Urinary bladder (tissue), 4 donors: ENCODE measurements around the gene SIGLECL1. TPM values are rescaled to one million over a fixed set of nuclear protein-coding genes. Genes with fewer than 3 reads are reported as not detected.

Experiments
- DNase-seq: peaks from one replicate; pipeline ENCODE4 v3.0.0-alpha.2; 2015; ENCODE audit errors: extremely low spot score
- H3K27ac ChIP-seq: one replicate; pipeline ENCODE4 v1.5.1; 2013; ENCODE audit warnings: low read depth, mild to moderate bottlenecking, moderate library complexity
- H3K36me3 ChIP-seq: one replicate; pipeline ENCODE4 v1.6.1; 2013; ENCODE audit warnings: mild to moderate bottlenecking, moderate library complexity; ENCODE audit not compliant: insufficient read depth
- H3K4me1 ChIP-seq: one replicate; pipeline ENCODE4 v1.6.1; 2013; ENCODE audit warnings: mild to moderate bottlenecking, moderate library complexity; ENCODE audit not compliant: insufficient read depth
- H3K4me3 ChIP-seq: one replicate; pipeline ENCODE4 v1.5.1; 2013; ENCODE audit warnings: low read depth, low read length
- WGBS: extraction: QIAGEN DNeasy Blood & Tissue Kit; methylation state at CpG from one replicate; pipeline ENCODE4 v1.1.7; 2013; 5-methylcytosine and 5-hydroxymethylcytosine counted together
- polyA plus RNA-seq: library from polyadenylated mRNA; stranded (reverse); fragments of 200-250 nt; gene quantifications from one replicate; pipeline ENCODE4 v1.2.3, GENCODE V29; 2013
- total RNA-seq: library from RNA; depleted of rRNA; stranded (reverse); fragments of >200 nt; gene quantifications from one replicate; pipeline ENCODE4 v1.2.3, GENCODE V29; 2014
- donor health status: healthy with polysubstance abuse.
- donor health status: healthy.

Gene SIGLECL1
- total and polyA plus RNA-seq, 2 donors, result not detected

- WGBS, result 57% methylated on average over 2 of the region's 2 CpGs
- no peak for DNase-seq
Measured at GRCh38 chr19:51227326-51227725, 23.6 kb upstream of the SIGLECL1 start.

DNA sequence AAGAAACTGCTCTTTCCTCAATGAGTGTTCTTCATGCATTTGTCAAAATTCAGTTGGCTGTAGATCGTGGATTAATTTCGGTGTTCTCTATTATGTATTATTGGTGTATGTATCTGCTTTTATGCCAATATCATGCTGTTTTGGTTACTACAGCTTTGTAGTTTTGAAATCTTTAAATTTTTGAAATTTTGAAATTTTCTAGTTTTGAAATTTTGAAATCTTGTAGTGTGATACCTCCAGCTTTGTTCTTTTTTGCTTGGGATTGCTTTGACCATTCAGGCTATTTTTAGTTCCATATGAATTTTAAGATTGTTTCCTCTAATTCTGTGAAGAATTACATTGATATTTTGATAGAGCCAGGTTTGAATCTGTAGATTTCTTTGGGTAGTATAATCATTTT is 22.9 kb upstream of the SIGLECL1 start:
- DNase-seq, result no peak
- 91% methylated on average over 2 of the region's 2 CpGs for WGBS
- Histone ChIP-seq H3K4me3 (no peak overlapping the region), H3K27ac (no peak overlapping the region), H3K36me3 (no peaks in the 10 kb centered on the region), H3K4me1 (no peaks in the 10 kb centered on the region)

More at GRCh38 chr19:51227326-51227725, 23.6 kb upstream of the SIGLECL1 start:
- H3K36me3 ChIP-seq, result no peaks in the 10 kb centered on the region
- H3K4me1 ChIP-seq, result no peaks in the 10 kb centered on the region
- no peak overlapping the region for H3K4me3 ChIP-seq
- no peak overlapping the region for H3K27ac ChIP-seq

- H3K4me1 ChIP-seq, result no peaks in the 10 kb centered on the region
- DNase-seq, result no peak
- H3K27ac ChIP-seq, result no peak overlapping the region
- WGBS, result 92% methylated on average over 7 of the region's 7 CpGs
- no peaks in the 10 kb centered on the region for H3K36me3 ChIP-seq
- H3K4me3 ChIP-seq, result no peak overlapping the region
Measured at GRCh38 chr19:51240866-51241265, 10.0 kb upstream of the SIGLECL1 start.

- WGBS, result 73% methylated on average over 8 of the region's 8 CpGs
- no peaks in the 10 kb centered on the region for H3K4me1 ChIP-seq
- no peak overlapping the region for H3K4me3 ChIP-seq
- no peak overlapping the region for H3K27ac ChIP-seq
- no peaks in the 10 kb centered on the region for H3K36me3 ChIP-seq
- no peak for DNase-seq
Measured at GRCh38 chr19:51242881-51243630, 7.8 kb upstream of the SIGLECL1 start.

DNA sequence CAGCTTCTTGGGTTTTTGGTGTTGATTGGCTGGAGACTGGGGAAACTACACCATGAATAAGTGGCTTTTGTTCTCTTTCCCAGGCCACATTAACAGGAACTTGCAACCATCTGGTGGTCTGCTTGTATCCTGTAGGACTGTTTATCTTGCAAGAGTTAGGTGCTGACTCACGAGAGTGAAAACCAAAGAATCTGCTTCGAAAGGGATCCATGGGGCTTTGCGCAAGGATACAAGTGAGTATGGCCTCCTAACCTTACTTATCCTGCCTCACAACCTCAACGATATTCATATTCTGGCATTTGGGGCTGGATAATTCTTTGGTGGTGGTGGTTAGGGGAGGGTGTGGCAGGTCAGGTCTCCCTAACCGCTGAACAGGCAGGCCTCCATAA is 4.7 kb upstream of the SIGLECL1 start:
- WGBS, result 62% methylated on average over 5 of the region's 5 CpGs
- no peaks in the 10 kb centered on the region for H3K36me3 ChIP-seq
- H3K4me1 ChIP-seq, result no peaks in the 10 kb centered on the region
- DNase-seq, result no peak
- no peak overlapping the region for H3K27ac ChIP-seq
- no peak overlapping the region for H3K4me3 ChIP-seq

DNA sequence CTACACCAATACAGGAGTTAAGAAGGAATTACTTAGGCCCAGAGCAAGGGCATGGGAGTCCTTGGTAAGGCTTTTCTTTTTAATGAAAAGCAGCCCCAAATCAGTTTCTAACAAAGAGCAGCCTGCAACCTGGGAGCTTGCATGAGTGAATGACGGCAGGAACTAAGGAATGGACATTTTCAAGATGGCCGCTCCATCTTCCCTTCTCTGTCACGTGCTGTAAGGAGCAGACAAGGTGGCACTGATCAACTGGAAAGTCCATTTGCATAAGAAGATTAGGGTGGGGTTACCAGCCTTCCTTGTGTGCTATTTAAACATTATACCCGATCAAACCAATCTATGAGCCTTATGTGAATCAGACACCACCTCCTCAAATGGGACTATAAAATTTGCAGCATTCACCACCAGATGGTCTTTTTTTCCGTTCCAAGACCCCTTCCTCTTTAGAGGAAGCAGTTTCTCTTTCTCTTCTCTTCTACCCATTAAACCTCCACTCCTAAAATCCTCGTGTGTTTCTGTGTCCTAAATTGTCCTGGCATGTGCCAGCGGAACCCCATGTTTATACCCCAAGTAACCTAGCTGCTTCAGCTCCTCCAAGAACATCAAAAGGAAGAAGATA is 2.8 kb upstream of the SIGLECL1 start:
- H3K36me3 ChIP-seq, result no peaks in the 10 kb centered on the region

DNA sequence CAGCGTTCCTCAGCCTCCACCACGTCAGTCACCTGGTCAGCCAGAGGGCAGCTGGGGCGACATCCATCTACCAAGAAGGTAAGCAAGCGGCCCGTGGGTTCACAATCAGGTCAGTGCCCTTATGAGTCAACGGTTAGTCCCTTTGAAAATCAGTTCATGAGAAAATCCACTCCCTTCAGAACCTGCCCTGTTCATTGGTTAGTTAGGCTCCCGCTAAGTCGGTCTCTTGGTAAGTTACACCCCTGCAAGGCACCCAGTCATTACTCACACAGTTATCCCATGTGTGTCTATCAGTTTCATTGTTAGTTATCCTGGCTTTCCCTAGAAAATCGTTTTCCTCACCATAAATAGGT is 564 bp downstream of the SIGLECL1 start:
- no peak for DNase-seq
- 86% methylated on average over 9 of the region's 9 CpGs for WGBS
- H3K4me1 ChIP-seq, result no peaks in the 10 kb centered on the region
- H3K4me3 ChIP-seq, result no peak overlapping the region
- no peaks in the 10 kb centered on the region for H3K36me3 ChIP-seq
- H3K27ac ChIP-seq, result no peak overlapping the region

More for the DNA sequence above, 2.8 kb upstream of the SIGLECL1 start:
- 78% methylated on average over 7 of the region's 7 CpGs for WGBS
- Histone ChIP-seq H3K4me3 (no peak overlapping the region), H3K4me1 (no peaks in the 10 kb centered on the region), H3K27ac (no peak overlapping the region)
- DNase-seq, result no peak

- H3K4me3 ChIP-seq, result no peak overlapping the region
- H3K4me1 ChIP-seq, result no peaks in the 10 kb centered on the region
- no peaks in the 10 kb centered on the region for H3K36me3 ChIP-seq
- no peak for DNase-seq
- WGBS, result 74% methylated on average over 9 of the region's 9 CpGs
- H3K27ac ChIP-seq, result no peak overlapping the region
Measured at GRCh38 chr19:51252306-51253079, 1.6 kb downstream of the SIGLECL1 start.

DNA sequence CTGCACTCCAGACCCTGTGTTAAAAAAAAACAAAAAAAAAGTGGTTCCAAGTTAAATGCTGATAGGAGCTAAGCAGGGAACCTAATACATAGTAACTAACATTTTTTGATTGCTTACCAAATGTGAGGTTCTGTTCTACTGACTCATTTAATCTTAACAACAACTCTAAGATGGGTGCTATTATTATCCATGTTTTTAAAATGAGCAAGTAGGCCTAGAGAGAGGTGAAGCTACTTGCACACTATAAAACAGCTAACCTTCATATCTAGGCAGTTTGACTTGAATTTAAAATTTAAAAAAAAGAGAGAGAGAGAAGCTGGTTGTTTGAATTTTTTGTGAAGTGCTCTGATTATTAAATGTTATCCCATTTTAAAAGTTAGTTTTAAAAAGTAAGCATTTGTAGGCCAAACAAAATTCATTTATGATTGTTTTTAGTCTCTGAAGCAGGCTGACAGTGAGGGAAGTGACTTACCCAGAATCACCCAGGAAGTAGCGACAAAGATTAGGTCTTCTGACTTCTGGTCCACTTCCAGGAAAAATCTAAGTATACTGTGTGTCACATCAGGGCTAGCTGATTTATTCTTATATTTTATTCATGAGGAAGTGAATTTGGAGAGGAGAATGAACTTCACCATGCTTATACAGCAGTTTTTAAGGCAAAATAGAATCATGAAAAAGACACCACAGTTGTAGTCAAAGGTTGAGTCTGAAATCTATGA is 2.4 kb downstream of the SIGLECL1 start:
- H3K4me3 ChIP-seq, result no peak overlapping the region
- no peaks in the 10 kb centered on the region for H3K4me1 ChIP-seq
- DNase-seq, result no peak
- WGBS, result 78% methylated on average over 1 of the region's 1 CpG
- no peaks in the 10 kb centered on the region for H3K36me3 ChIP-seq
- H3K27ac ChIP-seq, result no peak overlapping the region

GRCh38 chr19:51256155-51256625 is 5.3 kb downstream of the SIGLECL1 start:
- H3K4me3 ChIP-seq, result no peak overlapping the region
- no peaks in the 10 kb centered on the region for H3K4me1 ChIP-seq
- H3K36me3 ChIP-seq, result no peaks in the 10 kb centered on the region
- DNase-seq, result no peak
- 52% methylated on average over 2 of the region's 2 CpGs for WGBS
- no peak overlapping the region for H3K27ac ChIP-seq

DNA sequence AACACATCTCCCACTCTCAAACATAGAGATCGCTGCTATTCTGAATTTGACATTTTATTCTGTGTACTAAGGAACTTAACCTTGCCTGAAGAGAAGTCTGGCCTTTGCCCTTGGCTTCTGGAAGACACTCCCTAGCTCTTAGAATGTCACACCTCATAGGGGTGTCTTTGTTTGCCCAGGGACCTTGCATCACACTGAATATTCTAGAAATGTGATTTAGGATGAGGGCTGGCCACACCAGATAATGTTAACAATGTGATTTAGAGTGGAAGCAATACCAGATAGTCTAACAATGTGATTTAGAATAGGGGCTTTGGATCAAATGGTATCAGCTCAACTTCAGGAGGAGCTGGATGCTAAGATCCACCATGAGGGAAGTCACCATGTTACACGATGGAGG is 6.6 kb downstream of the SIGLECL1 start:
- H3K4me3 ChIP-seq, result no peak overlapping the region
- 76% methylated on average over 2 of the region's 2 CpGs for WGBS
- no peak for DNase-seq

DNA sequence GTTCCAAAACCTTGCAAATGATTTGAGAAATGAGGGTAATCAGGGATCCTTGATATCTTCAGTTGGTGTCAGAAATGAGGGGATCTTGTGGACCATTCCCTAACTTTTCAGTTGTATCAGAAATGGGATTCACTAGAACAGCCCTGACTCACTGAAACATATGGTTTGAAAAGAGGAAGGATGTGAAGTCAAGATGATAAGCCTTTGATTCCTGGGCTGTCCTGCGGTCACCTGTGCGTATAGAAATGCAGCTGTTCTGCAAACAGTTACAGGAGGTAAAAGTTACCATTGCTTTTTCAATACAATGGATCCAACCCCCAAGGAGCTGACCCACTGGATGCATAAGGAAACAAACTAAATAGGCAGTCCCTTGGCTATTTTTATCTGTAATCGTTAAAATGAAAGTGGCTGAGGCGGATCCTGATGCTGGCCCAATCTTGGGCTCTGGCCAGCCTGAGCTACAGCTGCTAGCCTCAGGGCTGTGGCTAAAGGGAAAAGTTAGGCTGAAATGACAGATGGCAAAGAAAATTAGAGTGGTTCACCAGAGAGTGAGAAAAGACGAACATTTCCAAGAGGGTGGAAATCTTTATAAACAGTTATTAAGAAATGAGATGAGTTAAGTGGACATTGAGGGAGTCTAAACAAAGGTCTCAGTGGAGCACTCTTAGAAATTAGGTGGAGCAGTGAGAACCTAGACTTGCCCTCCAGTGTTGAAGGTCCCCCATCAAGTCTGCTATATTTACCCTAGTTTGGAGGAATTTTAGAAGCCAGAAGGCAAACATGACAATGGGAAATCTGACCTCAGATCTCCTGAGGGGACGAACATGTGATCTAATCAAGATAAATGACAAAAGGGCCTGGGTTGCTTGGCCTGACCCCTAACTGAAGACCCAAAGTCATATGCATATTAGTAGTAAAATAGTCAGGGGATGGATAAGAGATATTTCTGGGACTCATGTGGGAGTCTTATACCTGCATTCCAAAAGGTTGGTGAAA is 7.6 kb downstream of the SIGLECL1 start:
- no peaks in the 10 kb centered on the region for H3K36me3 ChIP-seq
- WGBS, result 61% methylated on average over 6 of the region's 6 CpGs
- no peaks in the 10 kb centered on the region for H3K4me1 ChIP-seq
- DNase-seq, result no peak
- no peak overlapping the region for H3K4me3 ChIP-seq
- no peak overlapping the region for H3K27ac ChIP-seq

More for the DNA sequence above, 6.6 kb downstream of the SIGLECL1 start:
- no peak overlapping the region for H3K27ac ChIP-seq
- no peaks in the 10 kb centered on the region for H3K4me1 ChIP-seq
- no peaks in the 10 kb centered on the region for H3K36me3 ChIP-seq
